Keratinocyte (primary cell): ENCODE results near the gene ATG9B.

Experiments used
- CTCF ChIP-seq, 3 experiments: IDR thresholded peaks in 1 of 3; conservative IDR thresholded peaks in 1 of 3; optimal IDR thresholded peaks in 1 of 3; 2 replicates in 2 of 3; 3 replicates in 1 of 3; pipeline versions ENCODE3 to v1.5.1; 2011; ENCODE audit warnings: low read length in 3 of 3, mild to moderate bottlenecking in 3 of 3, moderate library complexity in 2 of 3, control low read depth in 1 of 3, inconsistent platforms in 1 of 3; ENCODE audit not compliant: insufficient read depth in 2 of 3; ENCODE audit errors: extremely low read depth in 1 of 3
- EZH2 ChIP-seq: IDR thresholded peaks from one replicate; pipeline ENCODE4 v1.6.1; 2012; ENCODE audit warnings: inconsistent platforms, mild to moderate bottlenecking, low read length, moderate library complexity

GRCh38 chr7:150998341-150998740, 26.0 kb downstream of the ATG9B start:
- no peak for TF ChIP-seq CTCF (optimal IDR thresholded peaks at IDR 0.05 in 1 of 3, IDR thresholded peaks at IDR 0.05 in 1 of 3, conservative IDR thresholded peaks at IDR 0.05 in 1 of 3; ENCODE audit: extremely low read depth in 1 of 3, insufficient read depth in 2 of 3, low read length in 3 of 3)
- no peak for TF ChIP-seq EZH2
